HAP-1 (cell line): ENCODE measurements around the gene DNAJC5.
A peak's percentile ranks its signal among the peaks of the same experiment; 100 is the strongest.

ENCODE experiments used
- DNase-seq, 2 experiments: peaks; one replicate each; pipeline ENCODE4 v3.0.0-alpha.2; 2016 to 2020; ENCODE audit warnings: low spot score in 2 of 2
- H3K27me3 ChIP-seq: fragments of 250-450 bp; sonication (Bioruptor Pico); 2 replicates; pipeline ENCODE4 v1.5.1; 2020; ENCODE audit warnings: low read depth, mild to moderate bottlenecking, moderate library complexity
- H3K36me3 ChIP-seq: fragments of 250-450 bp; sonication (Bioruptor Pico); replicated peaks from 2 replicates; pipeline ENCODE4 v1.5.1; 2020; ENCODE audit warnings: mild to moderate bottlenecking
- H3K4me1 ChIP-seq: fragments of 250-450 bp; sonication (Bioruptor Pico); 2 replicates; pipeline ENCODE4 v1.5.1; 2020; ENCODE audit warnings: mild to moderate bottlenecking
- H3K4me3 ChIP-seq: fragments of 250-450 bp; sonication (Bioruptor Pico); 2 replicates; pipeline ENCODE4 v1.5.1; 2020; ENCODE audit warnings: mild to moderate bottlenecking, moderate library complexity
- H3K9me3 ChIP-seq: fragments of 250-450 bp; sonication (Bioruptor Pico); 2 replicates; pipeline ENCODE4 v1.5.1; 2020; ENCODE audit warnings: mild to moderate bottlenecking, moderate library complexity
- in situ Hi-C: fragments of 300-500 bp; cut with MboI; formaldehyde crosslinking; loops from 3 replicates; pipeline ENCODE4 v1.14.3; 2020; ENCODE audit warnings: low sequenced_read_pairs, inconsistent platforms, mixed read lengths

DNAJC5 gene

GRCh38 chr20:63950701-63951397 lies 55.9 kb downstream of the DNAJC5 start:
- H3K27me3 ChIP-seq, result no peaks in the 10 kb centered on the region
- H3K4me1 ChIP-seq, result peaks cover 21% of the 10 kb centered on the region
- DNase-seq, result no peak
- peaks cover 10% of the 10 kb centered on the region for H3K36me3 ChIP-seq
- no peaks in the 10 kb centered on the region for H3K9me3 ChIP-seq
- H3K4me3 ChIP-seq, result no peak overlapping the region
- in situ Hi-C loops, result no loop called here

DNA sequence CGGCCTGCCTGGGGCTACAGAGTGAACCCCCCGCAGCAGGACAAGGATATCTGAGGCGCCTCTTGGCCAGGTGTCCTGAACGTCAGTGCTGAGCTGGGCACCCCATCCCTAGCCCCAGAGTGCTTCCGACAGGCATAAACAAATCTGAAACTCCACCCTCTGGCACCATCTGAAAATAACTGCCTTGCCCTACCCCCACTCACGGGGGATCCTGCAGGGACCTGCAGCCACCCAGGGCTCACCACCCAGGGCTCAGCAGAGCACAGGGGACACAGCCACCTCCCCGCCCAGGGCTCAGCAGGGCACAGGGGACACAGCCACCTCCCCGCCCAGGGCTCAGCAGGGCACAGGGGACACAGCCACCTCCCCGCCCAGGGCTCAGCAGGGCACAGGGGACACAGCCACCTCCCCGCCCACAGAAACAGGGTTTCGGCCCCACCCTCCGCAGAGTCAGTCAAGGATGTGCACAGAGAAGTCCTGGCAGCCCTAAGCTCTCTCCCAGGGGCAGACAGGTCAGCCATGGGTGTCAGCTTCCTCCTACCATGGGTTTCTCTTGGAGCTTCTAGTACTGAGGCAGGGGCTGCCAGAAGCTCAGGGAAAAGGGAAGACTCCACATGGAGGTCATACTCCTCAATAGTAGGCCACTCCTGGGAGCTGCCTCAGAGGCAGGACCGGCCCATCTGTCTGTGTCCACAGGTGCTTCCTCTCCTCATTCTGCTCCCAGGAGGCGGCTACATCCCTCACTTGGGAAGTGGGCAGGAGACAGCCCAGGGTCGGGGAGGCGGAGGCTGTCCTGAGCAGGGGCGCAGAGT lies 56.7 kb downstream of the DNAJC5 start:
- H3K4me3 ChIP-seq, result no peak overlapping the region
- H3K4me1 ChIP-seq, result peaks cover 22% of the 10 kb centered on the region
- no peaks in the 10 kb centered on the region for H3K27me3 ChIP-seq
- no peak for DNase-seq
- H3K9me3 ChIP-seq, result no peaks in the 10 kb centered on the region
- in situ Hi-C loops, result no loop called here
- peaks cover 13% of the 10 kb centered on the region for H3K36me3 ChIP-seq

DNA sequence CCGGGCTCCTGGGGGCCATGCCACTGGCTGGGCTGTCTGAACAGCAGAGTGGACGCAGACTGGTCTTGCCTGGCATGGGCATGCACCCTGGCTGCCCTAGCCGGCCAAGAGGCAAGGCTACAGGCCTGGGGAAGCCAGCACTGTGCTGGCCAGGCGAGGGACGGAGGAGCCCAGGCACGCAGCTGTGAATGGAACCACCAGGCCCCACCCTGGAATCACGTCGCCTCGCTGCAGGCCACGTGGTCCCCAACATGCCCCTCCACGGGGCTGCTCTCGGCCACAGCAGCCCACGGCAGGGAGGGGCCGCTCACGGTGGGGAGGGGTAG lies 57.2 kb downstream of the DNAJC5 start:
- H3K36me3 ChIP-seq, result peaks cover 13% of the 10 kb centered on the region
- H3K9me3 ChIP-seq, result no peaks in the 10 kb centered on the region
- peaks cover 27% of the 10 kb centered on the region for H3K4me1 ChIP-seq
- H3K4me3 ChIP-seq, result no peak overlapping the region
- no peaks in the 10 kb centered on the region for H3K27me3 ChIP-seq
- in situ Hi-C loops, result no loop called here
- no peak for DNase-seq

DNA sequence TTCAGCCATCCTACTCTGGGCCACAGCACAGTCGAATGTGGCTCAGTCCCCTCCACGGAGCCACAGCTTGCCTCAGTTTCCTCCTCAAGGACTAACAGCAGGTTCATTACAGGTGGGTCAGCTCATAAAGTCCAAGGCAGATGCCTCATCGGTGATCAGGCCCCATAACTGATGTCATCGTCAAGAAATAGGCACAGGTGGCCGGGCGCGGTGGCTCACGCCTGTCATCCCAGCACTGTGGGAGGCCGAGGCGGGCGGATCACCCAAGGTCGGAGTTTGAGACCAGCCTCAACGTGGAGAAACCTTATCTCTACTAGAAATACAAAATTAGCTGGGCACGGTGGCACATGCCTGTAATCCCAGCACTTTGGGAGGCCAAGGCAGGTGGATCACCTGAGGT lies 57.8 kb downstream of the DNAJC5 start:
- H3K4me1 ChIP-seq, result peaks cover 30% of the 10 kb centered on the region
- no peak for DNase-seq
- H3K9me3 ChIP-seq, result no peaks in the 10 kb centered on the region
- H3K4me3 ChIP-seq, result no peak overlapping the region
- in situ Hi-C loops, result no loop called here
- no peaks in the 10 kb centered on the region for H3K27me3 ChIP-seq
- peaks cover 13% of the 10 kb centered on the region for H3K36me3 ChIP-seq

DNA sequence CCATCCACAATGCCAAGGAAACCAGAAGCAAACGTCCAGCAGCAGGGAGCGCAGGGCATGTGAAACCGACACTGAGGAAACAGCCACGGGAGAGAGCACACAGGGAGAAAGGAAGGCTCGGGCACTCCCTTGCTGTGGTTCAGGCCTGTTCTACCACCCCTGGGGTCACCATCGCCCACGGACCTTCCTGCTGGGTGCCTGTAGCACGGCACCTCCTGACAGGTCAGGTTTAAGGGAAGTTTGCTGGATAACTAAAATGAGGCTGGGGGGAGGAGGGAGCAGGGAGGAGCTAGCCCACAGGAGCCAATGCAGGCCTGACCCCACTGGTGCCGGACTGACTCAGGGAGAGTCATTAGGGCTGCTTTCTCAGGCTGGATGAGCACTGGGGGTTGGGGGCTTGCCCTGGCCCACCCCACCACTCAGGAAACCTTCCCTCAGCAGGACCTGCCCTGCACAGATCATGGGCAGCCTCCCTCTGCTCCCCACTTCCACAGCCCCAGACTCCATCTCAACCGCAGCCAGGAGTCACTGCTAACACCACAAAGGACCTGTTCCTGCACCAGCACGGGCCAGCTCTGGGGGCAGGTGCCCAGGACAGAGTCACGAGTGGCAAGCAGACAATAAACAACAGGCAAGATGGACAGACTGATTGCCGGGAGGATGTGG lies 59.0 kb downstream of the DNAJC5 start:
- Histone ChIP-seq H3K4me1 (peaks cover 27% of the 10 kb centered on the region), H3K4me3 (peak overlapping the region; percentile 94), H3K36me3 (peaks cover 15% of the 10 kb centered on the region), H3K27me3 (no peaks in the 10 kb centered on the region), H3K9me3 (no peaks in the 10 kb centered on the region)
- in situ Hi-C loops, result no loop called here
- DNase-seq, result no peak

GRCh38 chr20:63955281-63955826 lies 60.4 kb downstream of the DNAJC5 start:
- peak overlapping the region; percentile 94 for H3K4me3 ChIP-seq
- H3K36me3 ChIP-seq, result peaks cover 24% of the 10 kb centered on the region
- in situ Hi-C loops, result no loop called here
- H3K4me1 ChIP-seq, result peaks cover 19% of the 10 kb centered on the region
- peak in 1 of 2 experiments; percentile 53 for DNase-seq
- H3K9me3 ChIP-seq, result no peaks in the 10 kb centered on the region
- no peaks in the 10 kb centered on the region for H3K27me3 ChIP-seq

DNA sequence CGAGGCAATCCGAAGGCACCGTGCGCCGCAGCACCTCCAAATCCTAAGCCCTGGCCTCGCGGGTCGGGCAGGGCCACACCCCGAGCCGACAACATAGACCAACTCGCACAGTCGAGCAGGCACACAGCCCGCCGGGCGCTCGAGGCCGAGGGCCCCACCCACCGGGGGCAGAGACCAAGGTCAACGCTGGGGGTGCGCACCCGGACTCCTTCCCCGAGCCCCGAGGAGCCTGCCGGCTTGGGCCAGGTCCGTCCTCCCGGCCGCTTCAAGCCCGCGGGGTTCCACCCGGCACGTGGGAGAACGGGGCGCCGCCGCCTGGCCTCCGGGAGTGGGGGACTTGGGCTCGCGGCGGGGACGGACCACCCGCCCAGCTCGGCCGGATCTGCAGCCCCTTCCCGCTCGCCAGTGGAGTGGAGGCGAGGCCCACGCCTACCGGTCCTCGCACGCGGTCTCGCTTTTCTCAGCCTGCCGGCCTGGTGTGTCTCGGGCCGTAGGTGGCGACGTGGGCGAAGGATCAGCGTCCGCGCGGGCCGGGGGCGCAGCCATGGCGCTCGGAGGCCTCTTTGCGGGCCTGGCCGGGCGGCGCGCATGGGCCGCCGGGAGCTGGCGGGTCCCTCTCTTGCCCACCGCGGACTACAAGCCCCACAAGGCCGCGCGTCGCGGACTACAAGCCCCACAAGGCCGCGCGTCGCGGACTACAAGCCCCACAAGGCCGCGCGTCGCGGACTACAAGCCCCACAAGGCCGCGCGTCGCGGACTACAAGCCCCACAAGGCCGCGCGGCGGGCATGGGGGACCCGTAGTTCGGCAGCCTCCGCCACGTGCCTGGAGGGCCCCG lies 61.1 kb downstream of the DNAJC5 start, which contains the start of gene UCKL1:
Gene UCKL1, minus strand, starts transcription at position 590 of the 837 bp plus-strand sequence. Its CDS starts 44 bp downstream, at position 546.
- H3K27me3 ChIP-seq, result no peaks in the 10 kb centered on the region
- no peaks in the 10 kb centered on the region for H3K9me3 ChIP-seq
- DNase-seq, result peak; percentile 84 to 93
- H3K36me3 ChIP-seq, result peaks cover 25% of the 10 kb centered on the region
- H3K4me1 ChIP-seq, result peaks cover 19% of the 10 kb centered on the region
- peak within 1 kb of the TSS; percentile 94 for H3K4me3 ChIP-seq
- in situ Hi-C loops, result no loop called here

DNA sequence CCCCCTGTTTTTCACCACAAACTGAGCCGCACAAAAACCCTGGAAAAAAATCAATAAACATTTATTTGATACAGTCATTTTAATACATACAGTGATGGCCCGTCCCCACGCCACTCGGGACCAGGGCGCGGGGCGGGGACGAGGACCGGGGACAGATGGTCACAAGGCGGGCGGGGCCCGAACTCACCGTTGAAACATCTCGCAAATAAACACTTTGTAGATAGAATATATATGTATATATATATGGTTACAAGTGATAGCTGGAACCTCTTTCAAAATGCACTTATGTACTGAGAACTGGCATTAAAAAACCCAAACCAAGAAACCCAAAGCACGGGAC lies 61.7 kb downstream of the DNAJC5 start:
- in situ Hi-C loops, result no loop called here
- Histone ChIP-seq H3K4me1 (peaks cover 19% of the 10 kb centered on the region), H3K4me3 (peak overlapping the region; percentile 26), H3K27me3 (no peaks in the 10 kb centered on the region), H3K36me3 (peaks cover 31% of the 10 kb centered on the region), H3K9me3 (no peaks in the 10 kb centered on the region)
- no peak for DNase-seq

- in situ Hi-C loops, result no loop called here
- Histone ChIP-seq H3K27me3 (no peaks in the 10 kb centered on the region), H3K4me1 (peaks cover 19% of the 10 kb centered on the region), H3K36me3 (peaks cover 36% of the 10 kb centered on the region), H3K9me3 (no peaks in the 10 kb centered on the region), H3K4me3 (peak overlapping the region; percentile 26)
- peak; percentile 60 to 85 for DNase-seq
Observed at GRCh38 chr20:63957004-63957689, 62.2 kb downstream of the DNAJC5 start.

GRCh38 chr20:63957690-63958441 lies 62.9 kb downstream of the DNAJC5 start:
- Histone ChIP-seq H3K27me3 (no peaks in the 10 kb centered on the region), H3K36me3 (peaks cover 42% of the 10 kb centered on the region), H3K4me3 (no peak overlapping the region), H3K9me3 (no peaks in the 10 kb centered on the region), H3K4me1 (peaks cover 19% of the 10 kb centered on the region)
- in situ Hi-C loops, result no loop called here
- DNase-seq, result peak in 1 of 2 experiments; percentile 56

GRCh38 chr20:63958471-63958870 lies 63.5 kb downstream of the DNAJC5 start:
- no peaks in the 10 kb centered on the region for H3K27me3 ChIP-seq
- H3K36me3 ChIP-seq, result peaks cover 46% of the 10 kb centered on the region
- no peak overlapping the region for H3K4me3 ChIP-seq
- no peaks in the 10 kb centered on the region for H3K9me3 ChIP-seq
- no peak for DNase-seq
- peaks cover 19% of the 10 kb centered on the region for H3K4me1 ChIP-seq
- in situ Hi-C loops, result no loop called here

DNA sequence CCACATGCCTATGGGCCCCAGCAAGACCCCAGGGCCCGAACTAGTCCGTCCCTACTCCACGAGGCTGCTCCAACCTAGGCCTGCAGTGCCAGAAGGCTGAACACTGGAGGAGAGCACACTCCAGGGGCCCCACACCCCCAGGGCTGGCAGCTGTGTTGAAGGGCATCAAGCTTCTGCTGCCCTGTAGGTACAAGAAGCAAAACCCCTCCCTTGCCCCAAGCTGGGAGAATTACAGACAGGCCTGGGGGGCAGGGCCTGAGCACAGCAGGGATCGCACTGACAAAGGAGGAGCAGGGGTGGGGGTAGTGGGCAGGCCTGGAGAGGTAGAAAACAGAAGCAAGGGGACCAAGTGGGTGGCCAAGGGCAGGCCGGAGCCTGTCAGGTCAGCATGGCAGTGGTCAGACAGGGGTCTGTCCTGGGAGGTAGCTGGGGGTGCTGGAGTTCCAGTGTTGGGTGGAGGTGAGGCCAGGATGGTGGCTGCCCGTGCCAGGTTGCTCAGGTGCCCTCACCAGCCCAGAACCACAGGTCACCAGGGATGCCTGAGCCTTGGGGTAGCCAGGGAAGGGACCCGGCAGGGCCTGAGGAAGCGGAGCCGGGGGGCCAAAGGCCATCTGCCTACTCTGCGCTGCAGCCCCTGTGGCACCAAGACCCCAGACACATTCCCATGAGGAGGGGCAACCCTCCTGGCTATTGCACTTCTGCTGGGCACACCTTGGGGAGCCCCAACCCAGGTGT lies 64.2 kb downstream of the DNAJC5 start:
- peaks cover 19% of the 10 kb centered on the region for H3K4me1 ChIP-seq
- no peak for DNase-seq
- in situ Hi-C loops, result no loop called here
- H3K4me3 ChIP-seq, result no peak overlapping the region
- no peaks in the 10 kb centered on the region for H3K9me3 ChIP-seq
- H3K27me3 ChIP-seq, result no peaks in the 10 kb centered on the region
- peaks cover 53% of the 10 kb centered on the region for H3K36me3 ChIP-seq
